ENCODE measurements around the gene NIBAN1. TPM values are rescaled to one million over a fixed set of nuclear protein-coding genes. Genes with fewer than 3 reads are reported as not detected.
A peak's percentile ranks its signal among the peaks of the same experiment; 100 is the strongest.

NIBAN1 gene
- total and polyA plus RNA-seq, 4 donors, result 7.5 to 38.5 (median 27.3) TPM

GRCh38 chr1:184954232-184954995 is 19.9 kb downstream of the NIBAN1 start:
- ATAC-seq (ENCODE audit: insufficient read depth, low FRiP score) (no peak), DNase-seq (peak in 1 of 3 donors; percentile 4)
- Histone ChIP-seq H3K9me3 (ENCODE audit: control insufficient read depth in 4 of 4, insufficient read depth in 3 of 4, low read length in 3 of 4) (no peaks in the 10 kb centered on the region), H3K4me3 (no peak overlapping the region), H3K27ac (ENCODE audit: low read depth in 1 of 2, low read length in 1 of 2) (peak overlapping the region in 1 of 2 donors; percentile 81), H3K27me3 (ENCODE audit: control insufficient read depth in 3 of 3, insufficient read depth in 3 of 3, low read length in 2 of 3) (no peaks in the 10 kb centered on the region), H3K4me1 (ENCODE audit: control insufficient read depth in 5 of 5, insufficient read depth in 5 of 5, low read length in 5 of 5) (peaks cover 0 to 40% (median 5%) of the 10 kb centered on the region in 5 donors), H3K36me3 (ENCODE audit: control insufficient read depth in 4 of 4, insufficient read depth in 4 of 4, low read length in 4 of 4) (no peaks in the 10 kb centered on the region), H3K9ac (ENCODE audit: insufficient read depth in 1 of 2, low read length in 2 of 2) (no peak overlapping the region)
- TF ChIP-seq CTCF (IDR thresholded peaks at IDR 0.05; ENCODE audit: control extremely low read depth, extremely low read depth), result no peak
- 64 to 70% methylated on average over 4 of the region's 4 CpGs for WGBS, 2 donors

GRCh38 chr1:184953600-184954219 is 20.6 kb downstream of the NIBAN1 start:
- WGBS, 2 donors, result 51 to 63% methylated on average over 6 of the region's 6 CpGs
- peak overlapping the region in 1 of 2 donors; percentile 81 for H3K27ac ChIP-seq (ENCODE audit: low read depth in 1 of 2, low read length in 1 of 2)
- H3K36me3 ChIP-seq (ENCODE audit: control insufficient read depth in 4 of 4, insufficient read depth in 4 of 4, low read length in 4 of 4), result no peaks in the 10 kb centered on the region
- H3K9ac ChIP-seq (ENCODE audit: insufficient read depth in 1 of 2, low read length in 2 of 2), result no peak overlapping the region
- no peaks in the 10 kb centered on the region for H3K27me3 ChIP-seq (ENCODE audit: control insufficient read depth in 3 of 3, insufficient read depth in 3 of 3, low read length in 2 of 3)
- H3K9me3 ChIP-seq (ENCODE audit: control insufficient read depth in 4 of 4, insufficient read depth in 3 of 4, low read length in 3 of 4), result no peaks in the 10 kb centered on the region
- TF ChIP-seq CTCF (IDR thresholded peaks at IDR 0.05; ENCODE audit: control extremely low read depth, extremely low read depth), result no peak
- peaks cover 0 to 37% (median 1%) of the 10 kb centered on the region in 5 donors for H3K4me1 ChIP-seq (ENCODE audit: control insufficient read depth in 5 of 5, insufficient read depth in 5 of 5, low read length in 5 of 5)
- ATAC-seq (ENCODE audit: insufficient read depth, low FRiP score) (no peak), DNase-seq (no peak)
- no peak overlapping the region for H3K4me3 ChIP-seq

- Histone ChIP-seq H3K9ac (ENCODE audit: insufficient read depth in 1 of 2, low read length in 2 of 2) (no peak overlapping the region), H3K27ac (ENCODE audit: low read depth in 1 of 2, low read length in 1 of 2) (no peak overlapping the region), H3K4me1 (ENCODE audit: control insufficient read depth in 5 of 5, insufficient read depth in 5 of 5, low read length in 5 of 5) (peaks cover 0 to 31% (median 1%) of the 10 kb centered on the region in 5 donors), H3K36me3 (ENCODE audit: control insufficient read depth in 4 of 4, insufficient read depth in 4 of 4, low read length in 4 of 4) (no peaks in the 10 kb centered on the region), H3K27me3 (ENCODE audit: control insufficient read depth in 3 of 3, insufficient read depth in 3 of 3, low read length in 2 of 3) (no peaks in the 10 kb centered on the region), H3K9me3 (ENCODE audit: control insufficient read depth in 4 of 4, insufficient read depth in 3 of 4, low read length in 3 of 4) (no peaks in the 10 kb centered on the region), H3K4me3 (no peak overlapping the region)
- DNase-seq, result no peak
- no peak for ATAC-seq (ENCODE audit: insufficient read depth, low FRiP score)
- no peak for TF ChIP-seq CTCF (IDR thresholded peaks at IDR 0.05; ENCODE audit: control extremely low read depth, extremely low read depth)
- WGBS, 2 donors, result 89 to 93% methylated on average over 4 of the region's 4 CpGs
Measured at GRCh38 chr1:184952428-184952827, 21.9 kb downstream of the NIBAN1 start.

Data from lung (tissue), 12 donors.